ENCODE measurements around the gene ENO4.

The ENO4 gene

DNA sequence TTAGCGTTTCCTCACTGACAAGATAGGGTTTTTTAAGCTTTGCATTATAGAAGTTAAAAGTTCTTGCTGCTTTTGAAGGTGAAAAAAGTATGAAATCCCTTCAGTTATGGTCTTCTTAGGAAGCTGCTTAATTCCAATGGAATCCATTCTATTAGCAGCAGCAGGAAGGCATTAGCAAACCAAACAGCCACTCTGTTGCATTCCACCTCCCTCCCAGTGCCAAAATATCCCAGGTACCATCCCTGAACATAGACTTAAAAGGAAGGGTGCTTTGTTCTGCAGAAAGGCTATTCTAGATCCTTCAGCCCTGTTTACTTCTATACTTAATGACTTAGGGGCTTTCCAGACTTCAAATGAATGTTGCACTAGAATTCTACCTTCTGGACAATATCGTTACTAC is 23.8 kb downstream of the ENO4 start:
- H3K27ac ChIP-seq (ENCODE audit: low read depth, low read length): no peak overlapping the region
- no peaks in the 10 kb centered on the region for H3K36me3 ChIP-seq (ENCODE audit: insufficient read depth, low read length)
- no peaks in the 10 kb centered on the region for H3K27me3 ChIP-seq (ENCODE audit: control insufficient read depth in 1 of 2, insufficient read depth in 2 of 2, low read length in 2 of 2)
- no peaks in the 10 kb centered on the region for H3K4me1 ChIP-seq (ENCODE audit: insufficient read depth, low read length)
- no peak overlapping the region for H3K4me3 ChIP-seq (ENCODE audit: low read depth in 1 of 2, low read length in 2 of 2)
- H3K9me3 ChIP-seq (ENCODE audit: low read length): no peaks in the 10 kb centered on the region
- no peak overlapping the region for H3K9ac ChIP-seq (ENCODE audit: low read length)

- H3K27ac ChIP-seq (ENCODE audit: low read depth, low read length): no peak overlapping the region
- no peaks in the 10 kb centered on the region for H3K9me3 ChIP-seq (ENCODE audit: low read length)
- no peaks in the 10 kb centered on the region for H3K36me3 ChIP-seq (ENCODE audit: insufficient read depth, low read length)
- H3K27me3 ChIP-seq (ENCODE audit: control insufficient read depth in 1 of 2, insufficient read depth in 2 of 2, low read length in 2 of 2): no peaks in the 10 kb centered on the region
- no peaks in the 10 kb centered on the region for H3K4me1 ChIP-seq (ENCODE audit: insufficient read depth, low read length)
- H3K9ac ChIP-seq (ENCODE audit: low read length): no peak overlapping the region
- no peak overlapping the region for H3K4me3 ChIP-seq (ENCODE audit: low read depth in 1 of 2, low read length in 2 of 2)
Measured at GRCh38 chr10:116875897-116876296, 26.6 kb downstream of the ENO4 start.

DNA sequence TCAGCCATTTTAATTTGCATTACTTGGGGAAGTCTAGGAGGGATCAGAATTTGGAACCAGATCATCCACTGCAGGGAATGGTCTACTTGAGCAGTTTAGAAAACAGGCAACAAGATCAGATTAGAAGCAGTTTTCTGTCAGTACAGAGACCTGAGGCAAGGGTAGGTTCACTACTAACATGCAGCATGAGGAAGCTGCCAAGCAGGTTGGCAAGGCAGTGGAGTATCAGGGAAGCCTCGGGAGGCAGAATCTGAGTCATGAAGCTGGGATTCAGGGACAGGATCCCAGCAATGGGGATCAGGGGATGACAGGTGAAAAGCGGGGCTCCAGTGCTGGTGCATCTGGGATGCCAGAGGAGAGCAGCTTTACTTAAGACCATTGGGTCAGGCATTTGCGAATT is 28.1 kb downstream of the ENO4 start:
- no peak overlapping the region for H3K4me3 ChIP-seq (ENCODE audit: low read depth in 1 of 2, low read length in 2 of 2)
- H3K27me3 ChIP-seq (ENCODE audit: control insufficient read depth in 1 of 2, insufficient read depth in 2 of 2, low read length in 2 of 2): no peaks in the 10 kb centered on the region
- H3K9me3 ChIP-seq (ENCODE audit: low read length): no peaks in the 10 kb centered on the region
- H3K4me1 ChIP-seq (ENCODE audit: insufficient read depth, low read length): no peaks in the 10 kb centered on the region
- no peak overlapping the region for H3K9ac ChIP-seq (ENCODE audit: low read length)
- no peak overlapping the region for H3K27ac ChIP-seq (ENCODE audit: low read depth, low read length)
- H3K36me3 ChIP-seq (ENCODE audit: insufficient read depth, low read length): no peaks in the 10 kb centered on the region

GRCh38 chr10:116878123-116878522 is 28.8 kb downstream of the ENO4 start:
- no peaks in the 10 kb centered on the region for H3K9me3 ChIP-seq (ENCODE audit: low read length)
- H3K4me3 ChIP-seq (ENCODE audit: low read depth in 1 of 2, low read length in 2 of 2): no peak overlapping the region
- H3K27ac ChIP-seq (ENCODE audit: low read depth, low read length): no peak overlapping the region
- H3K4me1 ChIP-seq (ENCODE audit: insufficient read depth, low read length): no peaks in the 10 kb centered on the region
- no peaks in the 10 kb centered on the region for H3K27me3 ChIP-seq (ENCODE audit: control insufficient read depth in 1 of 2, insufficient read depth in 2 of 2, low read length in 2 of 2)
- no peaks in the 10 kb centered on the region for H3K36me3 ChIP-seq (ENCODE audit: insufficient read depth, low read length)
- H3K9ac ChIP-seq (ENCODE audit: low read length): no peak overlapping the region

GRCh38 chr10:116879817-116880216 is 30.5 kb downstream of the ENO4 start:
- no peaks in the 10 kb centered on the region for H3K27me3 ChIP-seq (ENCODE audit: control insufficient read depth in 1 of 2, insufficient read depth in 2 of 2, low read length in 2 of 2)
- H3K4me3 ChIP-seq (ENCODE audit: low read depth in 1 of 2, low read length in 2 of 2): no peak overlapping the region
- H3K9ac ChIP-seq (ENCODE audit: low read length): no peak overlapping the region
- H3K36me3 ChIP-seq (ENCODE audit: insufficient read depth, low read length): no peaks in the 10 kb centered on the region
- H3K9me3 ChIP-seq (ENCODE audit: low read length): no peaks in the 10 kb centered on the region
- no peaks in the 10 kb centered on the region for H3K4me1 ChIP-seq (ENCODE audit: insufficient read depth, low read length)
- no peak overlapping the region for H3K27ac ChIP-seq (ENCODE audit: low read depth, low read length)

GRCh38 chr10:116880716-116881482 is 31.6 kb downstream of the ENO4 start:
- H3K9ac ChIP-seq (ENCODE audit: low read length): no peak overlapping the region
- no peaks in the 10 kb centered on the region for H3K9me3 ChIP-seq (ENCODE audit: low read length)
- no peak overlapping the region for H3K27ac ChIP-seq (ENCODE audit: low read depth, low read length)
- H3K4me1 ChIP-seq (ENCODE audit: insufficient read depth, low read length): no peaks in the 10 kb centered on the region
- H3K27me3 ChIP-seq (ENCODE audit: control insufficient read depth in 1 of 2, insufficient read depth in 2 of 2, low read length in 2 of 2): no peaks in the 10 kb centered on the region
- no peak overlapping the region for H3K4me3 ChIP-seq (ENCODE audit: low read depth in 1 of 2, low read length in 2 of 2)
- no peaks in the 10 kb centered on the region for H3K36me3 ChIP-seq (ENCODE audit: insufficient read depth, low read length)

- no peaks in the 10 kb centered on the region for H3K36me3 ChIP-seq (ENCODE audit: insufficient read depth, low read length)
- H3K4me3 ChIP-seq (ENCODE audit: low read depth in 1 of 2, low read length in 2 of 2): no peak overlapping the region
- H3K27ac ChIP-seq (ENCODE audit: low read depth, low read length): no peak overlapping the region
- H3K4me1 ChIP-seq (ENCODE audit: insufficient read depth, low read length): no peaks in the 10 kb centered on the region
- H3K27me3 ChIP-seq (ENCODE audit: control insufficient read depth in 1 of 2, insufficient read depth in 2 of 2, low read length in 2 of 2): no peaks in the 10 kb centered on the region
- no peak overlapping the region for H3K9ac ChIP-seq (ENCODE audit: low read length)
- no peaks in the 10 kb centered on the region for H3K9me3 ChIP-seq (ENCODE audit: low read length)
Measured at GRCh38 chr10:116882639-116883038, 33.3 kb downstream of the ENO4 start.

DNA sequence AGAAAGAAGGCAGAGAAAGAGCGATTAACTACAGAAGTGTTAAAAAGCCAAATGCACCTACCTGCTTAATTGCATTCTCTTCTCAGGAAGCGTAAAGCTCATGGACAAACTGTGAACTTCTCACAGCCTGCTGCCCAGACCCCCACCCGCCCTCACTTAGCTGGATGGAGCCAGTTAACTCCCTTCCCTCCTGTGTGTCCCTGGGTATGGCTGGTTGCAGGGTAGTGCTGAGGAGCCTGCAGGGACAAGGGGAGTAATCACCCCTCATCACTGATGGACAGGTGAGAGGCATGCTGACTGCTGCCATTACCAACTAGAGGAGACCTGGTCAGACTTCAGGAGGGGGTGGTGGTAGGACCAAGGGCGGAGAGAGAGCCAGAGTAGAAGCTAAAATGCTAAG is 37.5 kb downstream of the ENO4 start:
- Histone ChIP-seq H3K4me1 (ENCODE audit: insufficient read depth, low read length) (no peaks in the 10 kb centered on the region), H3K9ac (ENCODE audit: low read length) (no peak overlapping the region), H3K27me3 (ENCODE audit: control insufficient read depth in 1 of 2, insufficient read depth in 2 of 2, low read length in 2 of 2) (no peaks in the 10 kb centered on the region), H3K27ac (ENCODE audit: low read depth, low read length) (no peak overlapping the region), H3K4me3 (ENCODE audit: low read depth in 1 of 2, low read length in 2 of 2) (no peak overlapping the region), H3K36me3 (ENCODE audit: insufficient read depth, low read length) (no peaks in the 10 kb centered on the region), H3K9me3 (ENCODE audit: low read length) (no peaks in the 10 kb centered on the region)

- no peaks in the 10 kb centered on the region for H3K9me3 ChIP-seq (ENCODE audit: low read length)
- no peaks in the 10 kb centered on the region for H3K27me3 ChIP-seq (ENCODE audit: control insufficient read depth in 1 of 2, insufficient read depth in 2 of 2, low read length in 2 of 2)
- H3K36me3 ChIP-seq (ENCODE audit: insufficient read depth, low read length): no peaks in the 10 kb centered on the region
- no peaks in the 10 kb centered on the region for H3K4me1 ChIP-seq (ENCODE audit: insufficient read depth, low read length)
- no peak overlapping the region for H3K9ac ChIP-seq (ENCODE audit: low read length)
- H3K4me3 ChIP-seq (ENCODE audit: low read depth in 1 of 2, low read length in 2 of 2): no peak overlapping the region
- H3K27ac ChIP-seq (ENCODE audit: low read depth, low read length): no peak overlapping the region
Measured at GRCh38 chr10:116888380-116889055, 39.2 kb downstream of the ENO4 start.

- Histone ChIP-seq H3K4me1 (ENCODE audit: insufficient read depth, low read length) (no peaks in the 10 kb centered on the region), H3K27ac (ENCODE audit: low read depth, low read length) (no peak overlapping the region), H3K9me3 (ENCODE audit: low read length) (no peaks in the 10 kb centered on the region), H3K9ac (ENCODE audit: low read length) (no peak overlapping the region), H3K27me3 (ENCODE audit: control insufficient read depth in 1 of 2, insufficient read depth in 2 of 2, low read length in 2 of 2) (no peaks in the 10 kb centered on the region), H3K36me3 (ENCODE audit: insufficient read depth, low read length) (no peaks in the 10 kb centered on the region), H3K4me3 (ENCODE audit: low read depth in 1 of 2, low read length in 2 of 2) (no peak overlapping the region)
Measured at GRCh38 chr10:116889066-116889465, 39.8 kb downstream of the ENO4 start.

- Histone ChIP-seq H3K27me3 (ENCODE audit: control insufficient read depth in 1 of 2, insufficient read depth in 2 of 2, low read length in 2 of 2) (no peaks in the 10 kb centered on the region), H3K9me3 (ENCODE audit: low read length) (no peaks in the 10 kb centered on the region), H3K4me1 (ENCODE audit: insufficient read depth, low read length) (no peaks in the 10 kb centered on the region), H3K4me3 (ENCODE audit: low read depth in 1 of 2, low read length in 2 of 2) (no peak overlapping the region), H3K27ac (ENCODE audit: low read depth, low read length) (no peak overlapping the region), H3K36me3 (ENCODE audit: insufficient read depth, low read length) (no peaks in the 10 kb centered on the region), H3K9ac (ENCODE audit: low read length) (no peak overlapping the region)
Measured at GRCh38 chr10:116891208-116891607, 41.9 kb downstream of the ENO4 start.
